ENCODE data around the gene PKP1. TPM values are rescaled to one million over a fixed set of nuclear protein-coding genes. Genes with fewer than 3 reads are reported as not detected.
A peak's percentile ranks its signal among the peaks of the same experiment; 100 is the strongest.

The PKP1 gene
- total and polyA plus RNA-seq, 2 of the 4 experiments (the other 2 are of a cell fraction) = 0.18 to 0.36 TPM

DNA sequence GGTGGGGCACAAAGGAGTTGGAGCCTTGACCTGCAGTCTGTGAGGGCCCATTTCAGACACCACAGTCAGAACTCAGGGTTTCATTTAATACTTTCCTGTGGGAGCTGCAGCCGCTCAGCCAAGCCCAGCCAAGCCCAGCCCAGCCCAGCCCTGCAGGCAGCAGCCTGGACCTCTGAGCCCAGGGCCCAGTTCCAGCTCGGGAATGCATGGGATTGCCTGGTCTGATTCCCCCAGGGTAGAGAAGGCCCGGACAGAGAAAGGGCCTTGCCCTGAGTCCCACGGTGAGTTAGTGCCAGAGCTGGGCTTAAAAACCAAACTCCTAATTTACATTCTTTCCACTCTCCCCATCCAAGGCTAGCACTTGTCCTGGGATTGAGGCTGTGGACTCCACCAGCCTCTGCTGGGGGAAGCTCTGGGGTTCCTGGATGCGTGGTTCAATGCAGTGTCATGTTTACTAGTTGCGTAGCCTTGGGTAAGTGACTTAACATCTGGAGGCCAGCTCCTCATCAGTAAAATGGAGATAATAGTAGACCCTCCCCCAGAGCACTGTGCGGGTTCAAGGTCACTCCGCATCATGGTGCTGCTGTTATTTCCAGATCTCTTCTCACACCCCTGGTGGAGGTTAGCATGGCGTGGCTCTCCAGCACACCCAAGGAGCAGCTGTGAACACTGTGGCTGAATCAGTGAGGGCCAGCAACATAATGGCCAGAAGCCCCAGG is 29.2 kb upstream of the PKP1 start:
- TF ChIP-seq, protein P1, sequence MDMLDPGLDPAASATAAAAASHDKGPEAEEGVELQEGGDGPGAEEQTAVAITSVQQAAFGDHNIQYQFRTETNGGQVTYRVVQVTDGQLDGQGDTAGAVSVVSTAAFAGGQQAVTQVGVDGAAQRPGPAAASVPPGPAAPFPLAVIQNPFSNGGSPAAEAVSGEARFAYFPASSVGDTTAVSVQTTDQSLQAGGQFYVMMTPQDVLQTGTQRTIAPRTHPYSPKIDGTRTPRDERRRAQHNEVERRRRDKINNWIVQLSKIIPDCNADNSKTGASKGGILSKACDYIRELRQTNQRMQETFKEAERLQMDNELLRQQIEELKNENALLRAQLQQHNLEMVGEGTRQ (IDR thresholded peaks at IDR 0.05; ENCODE audit: low read depth, low read length) = no peak
- TF ChIP-seq FOS (IDR thresholded peaks at IDR 0.05; ENCODE audit: low read depth, low read length) = no peak
- TF ChIP-seq POLR2A (IDR thresholded peaks at IDR 0.05; ENCODE audit: low read depth, low read length) = no peak
- TF ChIP-seq MAFK (IDR thresholded peaks at IDR 0.05; ENCODE audit: low read depth, low read length) = no peak
- TF ChIP-seq CEBPB (IDR thresholded peaks at IDR 0.05; ENCODE audit: low read depth, low read length) = no peak
- no peak for TF ChIP-seq MXI1 (IDR thresholded peaks at IDR 0.05; ENCODE audit: borderline replicate concordance, low read depth, low read length)
- TF ChIP-seq, protein P2, sequence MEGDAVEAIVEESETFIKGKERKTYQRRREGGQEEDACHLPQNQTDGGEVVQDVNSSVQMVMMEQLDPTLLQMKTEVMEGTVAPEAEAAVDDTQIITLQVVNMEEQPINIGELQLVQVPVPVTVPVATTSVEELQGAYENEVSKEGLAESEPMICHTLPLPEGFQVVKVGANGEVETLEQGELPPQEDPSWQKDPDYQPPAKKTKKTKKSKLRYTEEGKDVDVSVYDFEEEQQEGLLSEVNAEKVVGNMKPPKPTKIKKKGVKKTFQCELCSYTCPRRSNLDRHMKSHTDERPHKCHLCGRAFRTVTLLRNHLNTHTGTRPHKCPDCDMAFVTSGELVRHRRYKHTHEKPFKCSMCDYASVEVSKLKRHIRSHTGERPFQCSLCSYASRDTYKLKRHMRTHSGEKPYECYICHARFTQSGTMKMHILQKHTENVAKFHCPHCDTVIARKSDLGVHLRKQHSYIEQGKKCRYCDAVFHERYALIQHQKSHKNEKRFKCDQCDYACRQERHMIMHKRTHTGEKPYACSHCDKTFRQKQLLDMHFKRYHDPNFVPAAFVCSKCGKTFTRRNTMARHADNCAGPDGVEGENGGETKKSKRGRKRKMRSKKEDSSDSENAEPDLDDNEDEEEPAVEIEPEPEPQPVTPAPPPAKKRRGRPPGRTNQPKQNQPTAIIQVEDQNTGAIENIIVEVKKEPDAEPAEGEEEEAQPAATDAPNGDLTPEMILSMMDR (conservative IDR thresholded peaks at IDR 0.05; ENCODE audit: low read depth, low read length) = no peak
- no peak for TF ChIP-seq CHD1 (IDR thresholded peaks at IDR 0.05; ENCODE audit: low read depth, low read length)
- TF ChIP-seq, protein P3, sequence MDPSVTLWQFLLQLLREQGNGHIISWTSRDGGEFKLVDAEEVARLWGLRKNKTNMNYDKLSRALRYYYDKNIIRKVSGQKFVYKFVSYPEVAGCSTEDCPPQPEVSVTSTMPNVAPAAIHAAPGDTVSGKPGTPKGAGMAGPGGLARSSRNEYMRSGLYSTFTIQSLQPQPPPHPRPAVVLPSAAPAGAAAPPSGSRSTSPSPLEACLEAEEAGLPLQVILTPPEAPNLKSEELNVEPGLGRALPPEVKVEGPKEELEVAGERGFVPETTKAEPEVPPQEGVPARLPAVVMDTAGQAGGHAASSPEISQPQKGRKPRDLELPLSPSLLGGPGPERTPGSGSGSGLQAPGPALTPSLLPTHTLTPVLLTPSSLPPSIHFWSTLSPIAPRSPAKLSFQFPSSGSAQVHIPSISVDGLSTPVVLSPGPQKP (IDR thresholded peaks at IDR 0.05; ENCODE audit: borderline replicate concordance, low read depth, low read length) = no peak
- TF ChIP-seq NFE2L2 (IDR thresholded peaks at IDR 0.05; ENCODE audit: low read depth, low read length) = no peak
- no peak for TF ChIP-seq BHLHE40 (IDR thresholded peaks at IDR 0.05; ENCODE audit: low read depth, low read length)
- no TSS peak for BruUV-seq (replicated peaks)
- ChIA-PET POLR2A (ENCODE audit: unreplicated experiment) (no interaction called here), CTCF (interaction anchor here (0.6 to 1.8 kb wide), 9 partner anchors 8 to 156 kb away, joined by 3 to 6 read pairs (median 3); partner anchors contain the start of gene PKP1)
- no peak overlapping the region for H3K18ac ChIP-seq (ENCODE audit: low read depth, low read length)
- in situ Hi-C loops (cut with MboI; ENCODE audit: low sequenced_read_pairs) = no loop called here
- no peak overlapping the region for H2AFZ ChIP-seq (replicated peaks; ENCODE audit: low read length, poor library complexity)
- H3K14ac ChIP-seq (replicated peaks; ENCODE audit: low read depth, low read length) = no peak overlapping the region
- no peak overlapping the region for H2BK20ac ChIP-seq (ENCODE audit: low read depth, low read length)
- no peaks in the 10 kb centered on the region for H4K20me1 ChIP-seq (ENCODE audit: insufficient read depth, low read length)
- no peak overlapping the region for H2AK5ac ChIP-seq (ENCODE audit: low read depth, low read length)
- no peak overlapping the region for H3K56ac ChIP-seq (ENCODE audit: extremely low read depth, insufficient read depth, low read length)
- no peaks in the 10 kb centered on the region for H3K4me1 ChIP-seq (ENCODE audit: control insufficient read depth, insufficient read depth, low read length)
- H3K36me3 ChIP-seq (ENCODE audit: control insufficient read depth, insufficient read depth, low read length) = no peaks in the 10 kb centered on the region
- no CpG with 5 or more reads among the region's 9 CpGs for WGBS, 2 experiments (ENCODE audit: extremely low coverage in 2 of 2, insufficient read length in 1 of 2)
- H3K9ac ChIP-seq (ENCODE audit: low read depth, low read length) = no peak overlapping the region
- H3K27ac ChIP-seq (ENCODE audit: insufficient read depth, low read length) = no peak overlapping the region
- H4K91ac ChIP-seq (ENCODE audit: insufficient read depth, low read depth, low read length) = no peak overlapping the region
- H4K8ac ChIP-seq (ENCODE audit: low read depth in 2 of 2, low read length in 2 of 2) = no peak overlapping the region
- 0 out of 2 replicates have a peak, but pooled peaks cover 5% of the 10 kb centered on the region for H3K9me1 ChIP-seq (ENCODE audit: insufficient read depth, low read length)
- H3K79me1 ChIP-seq (ENCODE audit: low read depth in 1 of 2, low read length in 2 of 2) = no peaks in the 10 kb centered on the region
- H2BK5ac ChIP-seq (ENCODE audit: low read depth, low read length, poor library complexity, severe bottlenecking) = no peak overlapping the region
- H2BK15ac ChIP-seq (ENCODE audit: low read depth, low read length) = no peak overlapping the region
- H3K4me3 ChIP-seq (ENCODE audit: insufficient read depth, low read depth, low read length) = no peak overlapping the region
- intact Hi-C loops (cut with micrococcal nuclease) = loop anchor here (1.0 kb wide), 4 partner anchors 92 to 259 kb away; no protein-coding TSS in a partner anchor
- H2AK9ac ChIP-seq (replicated peaks; ENCODE audit: low read depth, low read length, poor library complexity) = peak overlapping the region; percentile 2
- no peak overlapping the region for H3K23ac ChIP-seq (ENCODE audit: low read depth, low read length)
- no peaks in the 10 kb centered on the region for H3K9me3 ChIP-seq (ENCODE audit: control insufficient read depth, insufficient read depth, low read length)
- no peak overlapping the region for H3K4ac ChIP-seq (ENCODE audit: low read depth, low read length)
- DNase-seq (no peak), ATAC-seq (ENCODE audit: low read depth) (peak; percentile 28; the same call in 1 of the 2 replicates)
- no peak overlapping the region for H4K5ac ChIP-seq (ENCODE audit: low read depth, low read length)
- peaks cover 31% of the 10 kb centered on the region for H3K27me3 ChIP-seq (ENCODE audit: control insufficient read depth, insufficient read depth, low read length)
- H3K4me2 ChIP-seq (ENCODE audit: low read depth, low read length) = no peak overlapping the region
- dilution Hi-C loops (cut with HindIII; ENCODE audit: low sequenced_read_pairs, unreplicated experiment) = no loop called here
- H2BK120ac ChIP-seq (ENCODE audit: low read depth, low read length) = no peak overlapping the region

Data from IMR-90 (cell line).